A549 treated with AZD9567 at 1 μM for 4 hours (cell line): Measurements from ENCODE around the gene RBM10. TPM values are rescaled to one million over a fixed set of nuclear protein-coding genes. Genes with fewer than 3 reads are reported as not detected.

Experiments
- total RNA-seq: library from RNA; stranded (reverse); fragments of 200-300 nt; extraction: Qiagen RNA extraction; gene quantifications from 5 replicates; pipeline ENCODE4 v1.2.3, GENCODE V29; 2022; ENCODE audit not compliant: insufficient read depth

RBM10 gene, protein sequence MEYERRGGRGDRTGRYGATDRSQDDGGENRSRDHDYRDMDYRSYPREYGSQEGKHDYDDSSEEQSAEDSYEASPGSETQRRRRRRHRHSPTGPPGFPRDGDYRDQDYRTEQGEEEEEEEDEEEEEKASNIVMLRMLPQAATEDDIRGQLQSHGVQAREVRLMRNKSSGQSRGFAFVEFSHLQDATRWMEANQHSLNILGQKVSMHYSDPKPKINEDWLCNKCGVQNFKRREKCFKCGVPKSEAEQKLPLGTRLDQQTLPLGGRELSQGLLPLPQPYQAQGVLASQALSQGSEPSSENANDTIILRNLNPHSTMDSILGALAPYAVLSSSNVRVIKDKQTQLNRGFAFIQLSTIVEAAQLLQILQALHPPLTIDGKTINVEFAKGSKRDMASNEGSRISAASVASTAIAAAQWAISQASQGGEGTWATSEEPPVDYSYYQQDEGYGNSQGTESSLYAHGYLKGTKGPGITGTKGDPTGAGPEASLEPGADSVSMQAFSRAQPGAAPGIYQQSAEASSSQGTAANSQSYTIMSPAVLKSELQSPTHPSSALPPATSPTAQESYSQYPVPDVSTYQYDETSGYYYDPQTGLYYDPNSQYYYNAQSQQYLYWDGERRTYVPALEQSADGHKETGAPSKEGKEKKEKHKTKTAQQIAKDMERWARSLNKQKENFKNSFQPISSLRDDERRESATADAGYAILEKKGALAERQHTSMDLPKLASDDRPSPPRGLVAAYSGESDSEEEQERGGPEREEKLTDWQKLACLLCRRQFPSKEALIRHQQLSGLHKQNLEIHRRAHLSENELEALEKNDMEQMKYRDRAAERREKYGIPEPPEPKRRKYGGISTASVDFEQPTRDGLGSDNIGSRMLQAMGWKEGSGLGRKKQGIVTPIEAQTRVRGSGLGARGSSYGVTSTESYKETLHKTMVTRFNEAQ
- total RNA-seq, result 31.6 to 47.1 TPM (median 44.3 TPM) in 5 replicates

DNA sequence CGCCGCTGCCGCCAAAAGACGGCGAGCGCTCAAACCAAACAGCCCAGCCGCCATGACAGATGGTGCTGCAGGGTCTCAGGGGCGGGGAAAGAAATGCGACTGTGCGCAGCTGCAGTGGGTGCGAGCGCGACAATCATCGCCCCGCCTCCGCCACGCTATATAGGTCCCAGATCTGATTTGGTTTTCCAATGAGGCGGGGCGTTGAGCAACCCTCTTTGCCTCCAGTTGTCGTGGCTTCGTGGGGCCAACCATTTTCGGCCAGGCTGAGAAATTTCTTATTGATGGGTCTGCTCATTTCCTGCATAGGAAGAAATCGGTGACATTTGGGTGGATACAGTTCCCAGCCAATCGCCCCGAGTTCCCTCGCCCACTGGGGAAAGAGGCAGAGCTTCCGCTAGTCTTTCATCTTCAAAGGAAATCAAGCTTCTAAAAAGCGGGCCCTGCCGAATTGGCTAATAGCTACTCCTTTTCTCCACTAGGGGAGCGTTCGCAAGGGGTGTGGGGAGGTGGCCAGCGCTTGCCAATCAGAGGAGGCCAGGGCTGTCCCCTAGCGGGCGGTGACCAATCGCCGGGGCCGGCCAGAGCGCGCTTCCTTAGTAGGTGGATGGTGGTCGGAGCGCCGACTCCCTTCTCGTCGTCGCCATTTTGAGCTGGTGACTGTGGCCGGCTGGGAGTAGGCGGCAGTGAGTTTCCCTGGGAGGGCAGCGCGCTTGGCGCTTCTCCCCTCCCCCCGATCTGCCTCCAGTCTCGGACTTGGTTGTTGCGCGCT lies at the start of gene RBM10, which contains the start of gene NDUFB11:
TSS of gene RBM10 (plus strand) at position 596 of the 769 bp plus-strand sequence. CDS start 2,261 bp downstream, outside the sequence.
TSS of gene NDUFB11 (minus strand) at position 77 of the 769 bp plus-strand sequence. CDS start at position 54, 23 bp downstream.

DNA sequence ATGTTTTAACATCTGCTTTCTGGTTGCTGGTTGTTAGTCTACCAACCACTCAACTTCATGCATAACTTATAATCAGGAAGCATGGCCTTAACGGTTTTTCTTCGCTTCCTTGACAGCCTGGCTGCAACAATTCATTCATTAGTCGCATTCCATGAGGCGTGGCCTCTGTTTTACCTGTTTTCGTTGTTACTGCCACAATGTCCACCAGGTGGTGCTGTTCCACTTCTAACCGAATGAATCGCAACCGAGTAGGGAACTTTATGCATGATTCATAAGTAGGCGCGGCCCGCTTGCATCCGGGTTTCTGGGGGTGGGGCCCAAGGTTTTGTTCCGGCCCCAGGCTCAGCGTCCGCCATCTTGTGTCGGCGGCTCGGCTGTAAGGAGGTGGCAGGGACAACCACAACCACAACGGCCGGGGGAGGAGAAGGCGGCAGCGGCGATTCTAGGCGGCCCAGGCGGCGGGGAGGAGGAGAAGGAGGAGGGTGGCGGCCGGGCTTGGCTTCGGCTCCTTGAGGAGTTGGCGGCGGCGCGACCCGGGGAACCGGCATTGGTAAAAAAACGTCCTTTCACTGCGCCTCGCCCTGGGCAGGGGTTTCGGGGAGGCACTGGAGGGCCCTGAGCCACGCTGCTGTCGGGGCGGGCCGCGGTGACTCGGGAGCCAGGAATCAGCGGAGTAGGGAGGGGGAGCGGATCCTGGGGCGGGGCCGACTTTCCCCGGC lies 48.6 kb downstream of the RBM10 start, which contains the start of gene UBA1:
TSS of gene UBA1 (plus strand) at position 355 of the 719 bp plus-strand sequence. CDS start 4,974 bp downstream, outside the sequence.

DNA sequence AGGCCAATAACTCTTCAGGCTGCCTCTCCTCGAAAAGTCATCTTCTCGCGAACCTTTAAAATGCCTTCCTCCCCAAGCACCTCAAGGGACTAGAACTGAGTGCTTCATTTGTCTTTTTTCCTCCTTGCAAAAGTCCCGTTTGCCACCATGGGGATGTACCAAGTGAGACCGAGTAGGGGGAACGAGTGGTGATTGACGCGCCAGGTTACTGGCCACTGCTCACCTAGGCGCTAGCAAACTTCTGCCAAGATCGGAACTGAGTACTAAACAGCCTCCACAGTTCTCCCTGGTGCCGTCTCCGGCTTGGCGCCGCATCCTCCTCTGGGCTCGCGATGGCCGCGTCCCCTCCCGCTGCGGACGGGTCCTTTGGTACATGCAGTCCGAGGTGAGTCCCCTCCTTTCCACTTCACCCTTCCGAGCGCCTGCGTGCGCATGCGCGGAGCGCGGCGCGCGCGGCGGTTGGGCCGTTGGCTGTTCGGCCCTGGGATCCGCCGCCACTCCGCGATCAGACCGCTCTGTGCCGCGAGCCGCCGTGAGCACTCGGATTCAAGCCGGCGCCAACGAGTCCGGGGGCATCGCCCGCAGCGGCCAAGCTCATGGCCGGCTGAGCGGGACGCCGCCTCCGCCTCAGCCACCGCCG lies 73.4 kb downstream of the RBM10 start, which contains the start of gene CDK16:
TSS of gene CDK16 (plus strand) at position 402 of the 640 bp plus-strand sequence. CDS start 4,877 bp downstream, outside the sequence.

DNA sequence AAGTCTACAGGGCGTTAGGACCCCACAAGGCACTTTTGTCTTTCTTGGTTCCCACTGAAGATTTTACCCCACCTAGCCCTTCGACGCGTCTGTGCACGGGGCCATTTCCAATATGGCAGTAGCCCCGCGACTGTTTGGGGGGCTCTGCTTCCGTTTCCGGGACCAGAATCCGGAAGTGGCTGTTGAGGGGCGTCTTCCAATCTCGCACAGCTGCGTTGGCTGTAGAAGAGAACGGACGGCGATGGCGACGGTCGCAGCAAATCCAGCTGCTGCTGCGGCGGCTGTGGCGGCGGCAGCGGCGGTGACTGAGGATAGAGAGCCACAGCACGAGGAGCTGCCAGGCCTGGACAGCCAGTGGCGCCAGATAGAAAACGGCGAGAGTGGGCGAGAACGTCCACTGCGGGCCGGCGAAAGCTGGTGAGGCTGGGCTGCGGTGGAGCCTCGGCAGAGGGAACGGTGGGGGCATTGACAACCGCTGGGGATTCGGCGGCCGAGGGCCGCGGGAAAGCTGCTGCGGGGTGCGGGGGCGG lies 87.8 kb downstream of the RBM10 start, which contains the start of gene USP11:
TSS of gene USP11 (plus strand) at position 207 of the 530 bp plus-strand sequence. CDS start at position 242, 35 bp downstream.

Other genes starting within 250 kb of the RBM10 start
- gene JADE3, start 232.8 kb upstream of the RBM10 start, total RNA-seq, result 10.7 to 12.9 TPM (median 11.7 TPM) in 5 replicates
- 0.10 to 0.13 TPM in 2 of 5 replicates, not detected in the others for gene RGN, start 66.8 kb upstream of the RBM10 start, total RNA-seq
- 127 to 186 TPM (median 171 TPM) in 5 replicates for gene NDUFB11, start 519 bp upstream of the RBM10 start, total RNA-seq
- gene UBA1, start 48.6 kb downstream of the RBM10 start, total RNA-seq, result 168 to 201 TPM (median 197 TPM) in 5 replicates
- 100 to 115 TPM (median 109 TPM) in 5 replicates for gene CDK16, start 73.5 kb downstream of the RBM10 start, total RNA-seq
- gene USP11, start 87.8 kb downstream of the RBM10 start, total RNA-seq, result 48.6 to 60.9 TPM (median 57.8 TPM) in 5 replicates
- not detected in 5 replicates for gene ZNF157, start 225.4 kb downstream of the RBM10 start, total RNA-seq